NCI-H82 treated with DMSO at 0.1 percent for 48 hours (cell line): ENCODE results near the gene DUSP10.
A peak's percentile ranks its signal among the peaks of the same experiment; 100 is the strongest.

Experiments
- DNase-seq: peaks from one replicate; lab custom pipeline; 2025; ENCODE audit not compliant: unreplicated experiment; lab: John Stamatoyannopoulos, UW

DUSP10 gene

GRCh38 chr1:221735999-221736398 lies 5.9 kb downstream of the DUSP10 start:
- no peak for DNase-seq

GRCh38 chr1:221734187-221734586 lies 7.7 kb downstream of the DUSP10 start:
- no peak for DNase-seq

GRCh38 chr1:221732052-221732451 lies 9.8 kb downstream of the DUSP10 start:
- DNase-seq, result no peak

DNA sequence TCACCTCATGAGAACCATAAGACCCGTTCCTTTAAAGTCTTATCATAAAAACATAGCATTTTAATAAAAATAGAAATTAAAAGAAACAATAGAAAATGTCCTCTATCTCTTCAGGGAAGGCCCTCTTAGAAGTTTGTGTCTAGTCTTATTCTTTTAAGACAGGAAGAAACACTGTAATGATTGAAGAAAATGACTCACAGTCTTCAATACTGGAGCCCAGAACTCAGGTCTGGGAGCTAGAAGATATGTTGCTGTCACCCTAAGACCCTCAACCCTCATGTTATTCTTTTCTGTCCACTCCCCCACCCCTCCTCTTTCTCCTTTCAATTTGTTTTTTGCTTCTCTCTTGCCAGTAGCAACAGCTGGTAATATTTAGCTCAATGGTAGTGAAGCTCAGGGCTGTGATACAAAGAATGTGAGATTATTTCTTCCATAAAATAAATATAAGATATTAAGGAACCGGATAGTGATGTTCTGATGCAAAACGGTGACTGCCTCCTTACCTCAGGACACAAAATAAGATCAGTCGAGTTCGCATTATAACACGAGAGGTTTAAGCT lies 12.0 kb downstream of the DUSP10 start:
- no peak for DNase-seq

DNA sequence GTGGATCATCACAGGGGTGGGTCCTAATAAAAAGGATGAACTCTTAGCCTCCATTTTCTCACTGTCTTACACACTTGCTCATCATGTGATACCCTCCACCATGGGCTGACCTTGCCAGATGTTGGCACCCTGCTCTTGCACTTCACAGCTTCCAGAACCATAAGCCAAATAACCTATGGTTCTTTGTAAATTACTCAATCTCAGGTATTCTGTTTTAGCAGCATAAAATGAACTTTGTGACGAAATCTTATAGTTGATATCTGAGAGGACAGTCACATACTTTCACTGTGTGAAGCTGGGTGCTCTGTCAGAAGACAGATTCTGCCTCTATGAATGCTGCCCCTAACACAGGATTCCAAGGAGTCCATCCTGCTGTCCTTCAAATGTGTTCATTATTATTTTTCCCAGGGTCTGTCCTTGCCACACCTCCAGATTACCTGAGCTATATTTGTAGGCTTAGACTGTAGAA lies 13.8 kb downstream of the DUSP10 start:
- no peak for DNase-seq

DNA sequence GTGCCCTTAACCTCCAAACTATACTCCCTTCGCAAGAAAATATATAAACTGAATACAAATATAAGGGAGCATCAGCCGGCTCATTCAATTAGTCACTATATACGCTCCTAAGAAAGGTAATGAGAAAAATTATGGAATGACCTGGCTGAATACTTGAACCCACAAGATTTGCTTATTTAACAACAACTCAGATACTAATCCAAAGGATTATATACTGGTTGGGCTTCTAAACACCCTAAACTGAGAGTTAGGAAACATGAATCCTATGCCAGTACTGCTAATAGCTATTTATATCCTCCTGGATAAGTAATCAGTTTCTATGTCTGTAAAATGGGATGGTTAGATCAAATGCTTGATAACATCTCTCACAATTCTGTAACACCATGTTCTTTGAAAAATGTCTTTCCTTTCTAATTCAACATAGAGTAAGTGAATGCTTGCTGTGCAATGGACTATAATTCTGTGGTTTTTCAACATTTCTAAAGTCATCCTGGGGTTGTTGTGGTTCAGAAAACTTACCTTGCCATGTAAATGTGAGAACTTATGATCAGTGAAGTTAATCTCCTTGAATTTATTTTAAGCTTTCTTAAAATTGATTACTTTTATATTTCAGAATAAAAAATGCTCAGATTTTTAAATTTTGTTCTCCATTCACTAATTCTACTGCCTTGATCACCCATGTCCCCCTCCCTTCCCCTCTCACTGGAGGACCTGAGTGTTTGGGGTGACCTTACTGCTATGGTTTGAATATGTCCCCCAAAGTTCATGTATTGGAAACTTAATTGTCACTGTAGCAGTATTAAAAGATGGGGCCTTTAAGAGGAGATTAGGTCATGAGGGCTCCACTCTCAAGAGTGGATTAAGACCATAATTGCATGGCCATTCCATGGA lies 14.5 kb downstream of the DUSP10 start:
- peak; percentile 16 for DNase-seq

DNA sequence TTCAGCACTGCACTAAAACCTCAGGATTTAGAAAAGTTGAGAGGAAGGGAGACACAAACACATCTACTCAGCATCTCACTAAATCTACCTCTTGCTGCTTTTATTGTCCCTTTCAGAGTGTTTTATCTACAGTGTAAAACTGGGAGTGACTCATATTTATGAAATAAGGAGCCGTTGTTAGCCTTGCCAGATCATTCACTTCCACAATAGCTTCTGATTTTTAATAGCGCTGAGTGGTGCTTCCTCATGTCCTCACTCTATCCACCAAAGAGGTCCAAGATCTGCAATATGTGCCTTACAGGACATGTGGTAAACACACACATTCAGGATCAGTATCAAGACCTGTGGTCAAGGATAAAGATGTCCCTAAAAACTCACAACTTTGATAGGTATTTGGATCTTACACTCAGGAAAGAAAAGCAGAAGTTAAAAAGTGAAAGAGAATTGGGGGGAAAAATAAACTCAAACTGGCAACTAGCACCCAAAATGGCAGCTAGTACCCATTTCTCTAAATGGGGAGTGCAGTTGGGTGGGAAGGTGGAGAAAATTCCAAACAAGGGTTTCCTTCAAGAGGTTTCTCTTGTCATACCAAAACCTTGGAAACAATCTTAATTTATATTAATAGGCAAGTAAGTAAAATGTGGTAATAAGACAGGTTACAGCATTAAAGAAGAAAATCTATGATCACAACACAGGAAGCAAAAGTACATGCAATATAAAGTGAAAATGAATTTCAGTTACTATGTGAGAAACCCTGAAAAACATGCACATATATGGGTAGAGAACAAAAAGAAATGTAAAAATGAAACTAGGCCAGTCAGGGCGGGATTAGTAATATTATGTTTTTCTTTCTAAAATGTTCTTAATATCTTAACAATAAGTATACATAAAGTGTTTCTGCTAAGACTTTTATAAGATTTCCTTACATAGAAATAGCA lies 15.9 kb downstream of the DUSP10 start:
- DNase-seq, result no peak

- DNase-seq, result no peak
Measured at GRCh38 chr1:221724931-221725605, 16.8 kb downstream of the DUSP10 start.

GRCh38 chr1:221723848-221724236 lies 18.0 kb downstream of the DUSP10 start:
- DNase-seq, result no peak

- no peak for DNase-seq
Measured at GRCh38 chr1:221723018-221723847, 18.7 kb downstream of the DUSP10 start.

- no peak for DNase-seq
Measured at GRCh38 chr1:221722254-221723017, 19.5 kb downstream of the DUSP10 start.

- no peak for DNase-seq
Measured at GRCh38 chr1:221720545-221720944, 21.3 kb downstream of the DUSP10 start.

DNA sequence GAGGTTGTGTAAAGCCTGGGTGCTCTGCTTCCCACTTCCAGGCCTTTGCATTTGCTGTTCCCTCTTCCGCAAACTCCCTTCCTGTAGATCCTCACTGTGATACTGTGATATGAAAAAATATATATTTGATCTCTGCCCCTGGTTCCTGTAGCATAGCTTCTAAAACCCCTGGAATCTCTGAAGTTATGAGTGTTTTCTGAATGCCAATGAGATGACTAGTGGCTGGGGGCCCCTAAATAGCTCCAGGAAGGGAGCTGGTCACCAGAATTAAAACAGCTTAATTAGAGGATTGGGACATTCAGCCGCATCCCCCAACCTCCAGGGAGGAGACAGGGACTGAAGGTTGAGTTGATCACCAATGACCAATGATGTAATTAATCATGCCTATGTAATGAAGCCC lies 21.9 kb downstream of the DUSP10 start:
- DNase-seq, result no peak

DNA sequence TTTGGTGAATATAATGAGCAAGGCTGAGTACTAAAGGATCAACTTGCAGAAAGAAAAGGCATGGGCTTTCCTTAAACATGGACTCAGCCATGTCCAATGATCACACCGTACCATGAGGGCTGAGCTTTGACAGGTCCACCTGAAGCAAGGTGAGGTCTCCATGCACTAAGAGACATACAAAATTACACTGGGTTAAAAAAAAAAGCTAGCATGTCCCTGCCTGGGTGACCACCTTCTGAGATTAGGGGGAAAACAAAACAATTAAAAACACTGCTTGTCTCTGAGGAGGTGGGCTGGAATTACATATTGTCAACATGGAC lies 22.7 kb downstream of the DUSP10 start:
- DNase-seq, result no peak

DNA sequence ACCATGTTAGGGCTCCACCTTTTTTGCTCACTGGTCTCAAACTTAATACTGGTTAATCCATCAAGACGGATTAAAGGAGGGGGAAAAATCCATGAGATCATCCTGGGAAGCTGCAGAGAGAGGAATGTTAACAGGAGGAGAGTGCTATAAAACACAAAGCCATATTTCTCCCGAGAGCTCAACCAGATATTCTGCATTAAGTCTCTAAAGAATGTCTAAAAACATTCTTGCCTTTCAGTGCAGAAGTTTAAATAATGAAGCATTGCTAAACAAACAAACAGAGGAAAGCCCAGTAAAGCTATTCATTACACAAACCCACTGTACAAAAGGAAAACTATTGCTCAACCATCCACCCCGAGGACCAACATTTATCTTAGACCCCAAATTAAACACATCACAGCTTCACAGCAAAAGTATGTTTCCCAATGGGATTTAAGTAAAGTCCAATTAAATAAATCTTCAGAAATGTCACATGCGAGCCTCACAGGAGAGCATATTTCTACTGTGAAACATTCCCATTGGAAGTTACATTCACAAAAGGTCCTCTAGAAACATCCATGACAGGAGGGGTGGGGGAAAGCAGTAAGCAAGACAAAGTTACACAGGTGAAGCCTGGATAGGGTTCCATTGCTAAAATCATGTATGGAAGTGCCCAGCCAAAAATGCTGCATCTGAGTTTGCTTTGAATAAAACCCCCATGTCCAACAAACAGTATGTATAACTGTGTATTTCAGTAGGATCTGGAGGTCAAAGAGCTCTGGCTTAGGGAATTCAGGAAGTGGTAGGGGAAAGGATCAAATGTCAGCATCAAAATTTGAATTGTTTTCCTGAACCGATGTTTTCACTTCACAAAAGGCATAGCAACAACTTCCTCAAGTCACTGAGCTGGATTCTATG lies 23.3 kb downstream of the DUSP10 start:
- DNase-seq, result peak; percentile 89

DNA sequence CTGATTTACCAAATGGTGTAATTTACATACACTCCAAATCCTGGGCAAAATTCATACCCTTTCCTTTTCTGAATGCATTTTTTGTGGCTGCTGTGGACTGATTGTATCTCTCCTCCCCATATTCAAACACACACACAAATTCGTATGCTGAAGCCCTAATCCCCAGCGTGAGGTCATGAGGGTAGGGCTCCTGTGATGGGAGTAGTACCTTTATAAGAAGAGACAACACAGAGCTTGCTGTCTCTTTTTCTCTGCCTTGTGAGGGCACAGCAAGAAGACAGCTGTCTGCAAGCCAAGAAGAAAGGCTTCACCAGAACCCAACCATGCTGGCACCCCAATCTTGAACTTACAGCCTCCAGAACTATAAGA lies 24.4 kb downstream of the DUSP10 start:
- DNase-seq, result no peak

- no peak for DNase-seq
Measured at GRCh38 chr1:221716713-221717484, 25.0 kb downstream of the DUSP10 start.
